ENCODE results near the gene IL10RB. TPM values are rescaled to one million over a fixed set of nuclear protein-coding genes. Genes with fewer than 3 reads are reported as not detected.

IL10RB gene
- total and polyA plus RNA-seq, 2 donors (not counting 1 experiment from before 2014, with no cell fraction given), result 29.3 to 32.5 TPM

DNA sequence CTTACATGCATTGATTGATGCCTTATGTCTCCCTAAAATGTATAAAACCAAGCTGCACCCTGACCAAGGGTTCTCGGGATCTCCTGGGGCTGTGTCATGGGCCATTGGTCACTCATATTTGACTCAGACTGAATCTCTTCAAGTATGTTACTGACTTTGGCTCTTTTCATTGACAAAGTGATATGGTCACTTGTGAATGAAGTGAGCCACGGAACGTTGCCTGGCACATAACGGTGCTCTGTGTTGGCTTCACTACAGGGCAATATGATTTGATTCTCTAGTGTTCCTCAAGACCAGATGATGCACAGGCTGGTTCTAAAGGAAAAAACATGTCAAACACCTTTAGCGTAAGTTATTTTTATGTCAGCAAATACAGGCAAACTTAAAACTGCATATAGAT lies 11.4 kb upstream of the IL10RB start:
- DNase-seq (no peak), ATAC-seq (ENCODE audit: low read depth) (no peak)
- Histone ChIP-seq H3K36me3 (replicated peaks in 1 of 2; ENCODE audit: control extremely low read depth in 1 of 2, control insufficient read depth in 1 of 2, extremely low read depth in 1 of 2, insufficient read depth in 2 of 2, low read length in 1 of 2) (peaks cover 34 to 89% of the 10 kb centered on the region in 2 experiments), H3K27ac (ENCODE audit: low read length in 2 of 2) (peak overlapping the region in 1 of 2 donors; percentile 11), H3K4me1 (ENCODE audit: control insufficient read depth in 2 of 2, insufficient read depth in 2 of 2, low read length in 2 of 2) (no peaks in the 10 kb centered on the region), H3K9me3 (ENCODE audit: control extremely low read depth in 1 of 3, control insufficient read depth in 2 of 3, insufficient read depth in 1 of 3, low read length in 2 of 3) (peaks cover 0 to 14% (median 4%) of the 10 kb centered on the region in 3 donors), H3K79me2 (ENCODE audit: control insufficient read depth, insufficient read depth, low read length) (peaks cover 7% of the 10 kb centered on the region), H2AFZ (ENCODE audit: insufficient read depth, low read depth, low read length, poor library complexity, severe bottlenecking) (no peak overlapping the region), H3K4me3 (ENCODE audit: control extremely low read depth in 1 of 5, extremely low read depth in 1 of 5, insufficient read depth in 1 of 5, low read depth in 2 of 5, low read length in 4 of 5) (no peak overlapping the region), H3K27me3 (replicated peaks in 1 of 4; ENCODE audit: control extremely low read depth in 1 of 4, control insufficient read depth in 3 of 4, insufficient read depth in 4 of 4, low read length in 3 of 4) (no peaks in the 10 kb centered on the region), H3K4me2 (replicated peaks; ENCODE audit: low read depth, low read length, poor library complexity, severe bottlenecking) (no peak overlapping the region), H4K20me1 (ENCODE audit: control insufficient read depth, insufficient read depth, low read length, poor library complexity, severe bottlenecking) (peaks cover 15% of the 10 kb centered on the region), H3K9ac (ENCODE audit: low read length) (no peak overlapping the region)
- Mint-ChIP-seq H3K4me3 (no peak overlapping the region), H3K27me3 (no peaks in the 10 kb centered on the region), H3K9me3 (ENCODE audit: insufficient read depth) (no peaks in the 10 kb centered on the region), H3K27ac (peak overlapping the region; percentile 2), H3K4me1 (peaks cover 7% of the 10 kb centered on the region)
- ChIA-PET POLR2A (no interaction called here), CTCF (interaction anchor here (0.6 to 1.5 kb wide), 3 partner anchors 9 to 190 kb away, joined by 3 to 4 read pairs (median 3); no protein-coding TSS in a partner anchor)
- intact Hi-C loops (cut with micrococcal nuclease), result no loop called here
- TF ChIP-seq EZH2 (IDR thresholded peaks at IDR 0.05; ENCODE audit: borderline replicate concordance, insufficient read depth, low read depth, low read length, poor library complexity, severe bottlenecking), result no peak
- TF ChIP-seq, protein P1, sequence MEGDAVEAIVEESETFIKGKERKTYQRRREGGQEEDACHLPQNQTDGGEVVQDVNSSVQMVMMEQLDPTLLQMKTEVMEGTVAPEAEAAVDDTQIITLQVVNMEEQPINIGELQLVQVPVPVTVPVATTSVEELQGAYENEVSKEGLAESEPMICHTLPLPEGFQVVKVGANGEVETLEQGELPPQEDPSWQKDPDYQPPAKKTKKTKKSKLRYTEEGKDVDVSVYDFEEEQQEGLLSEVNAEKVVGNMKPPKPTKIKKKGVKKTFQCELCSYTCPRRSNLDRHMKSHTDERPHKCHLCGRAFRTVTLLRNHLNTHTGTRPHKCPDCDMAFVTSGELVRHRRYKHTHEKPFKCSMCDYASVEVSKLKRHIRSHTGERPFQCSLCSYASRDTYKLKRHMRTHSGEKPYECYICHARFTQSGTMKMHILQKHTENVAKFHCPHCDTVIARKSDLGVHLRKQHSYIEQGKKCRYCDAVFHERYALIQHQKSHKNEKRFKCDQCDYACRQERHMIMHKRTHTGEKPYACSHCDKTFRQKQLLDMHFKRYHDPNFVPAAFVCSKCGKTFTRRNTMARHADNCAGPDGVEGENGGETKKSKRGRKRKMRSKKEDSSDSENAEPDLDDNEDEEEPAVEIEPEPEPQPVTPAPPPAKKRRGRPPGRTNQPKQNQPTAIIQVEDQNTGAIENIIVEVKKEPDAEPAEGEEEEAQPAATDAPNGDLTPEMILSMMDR (IDR thresholded peaks at IDR 0.05), result no peak
- WGBS (ENCODE audit: insufficient coverage), result 87% methylated on average over 5 of the region's 5 CpGs

DNA sequence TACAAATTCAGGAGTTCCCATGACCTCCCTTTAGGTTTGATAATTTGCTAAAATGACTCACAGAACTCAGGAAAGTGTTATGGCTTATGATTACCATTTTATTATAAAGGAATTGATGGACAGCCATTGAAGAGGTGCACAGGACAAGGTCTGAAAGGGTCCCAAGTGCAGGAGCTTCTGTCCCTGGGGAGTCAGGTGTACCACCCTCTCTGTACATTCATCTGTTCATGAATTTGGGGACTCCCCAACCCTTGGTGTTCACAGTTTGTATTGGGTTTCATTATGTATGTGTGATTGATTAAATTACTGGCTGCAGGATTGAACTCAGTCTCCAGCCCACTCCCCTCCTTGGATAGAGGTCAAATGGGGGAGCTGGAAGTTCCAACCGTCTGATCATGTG lies 10.8 kb upstream of the IL10RB start:
- peaks cover 12% of the 10 kb centered on the region for H3K4me1 Mint-ChIP-seq

More for the DNA sequence above, 10.8 kb upstream of the IL10RB start:
- no peak for DNase-seq
- no peak overlapping the region for H3K4me2 ChIP-seq (replicated peaks; ENCODE audit: low read depth, low read length, poor library complexity, severe bottlenecking)
- no peak overlapping the region for H3K4me3 Mint-ChIP-seq
- peak overlapping the region; percentile 61 for H3K27ac Mint-ChIP-seq
- H3K36me3 ChIP-seq (replicated peaks in 1 of 2; ENCODE audit: control extremely low read depth in 1 of 2, control insufficient read depth in 1 of 2, extremely low read depth in 1 of 2, insufficient read depth in 2 of 2, low read length in 1 of 2), result peaks cover 30 to 82% of the 10 kb centered on the region in 2 experiments
- no peaks in the 10 kb centered on the region for H3K4me1 ChIP-seq (ENCODE audit: control insufficient read depth in 2 of 2, insufficient read depth in 2 of 2, low read length in 2 of 2)
- no peaks in the 10 kb centered on the region for H3K27me3 ChIP-seq (replicated peaks in 1 of 4; ENCODE audit: control extremely low read depth in 1 of 4, control insufficient read depth in 3 of 4, insufficient read depth in 4 of 4, low read length in 3 of 4)
- peaks cover 7% of the 10 kb centered on the region for H3K79me2 ChIP-seq (ENCODE audit: control insufficient read depth, insufficient read depth, low read length)
- WGBS (ENCODE audit: insufficient coverage), result no CpG with 5 or more reads among the region's 1 CpG
- intact Hi-C loops (cut with micrococcal nuclease), result no loop called here
- H3K9ac ChIP-seq (ENCODE audit: low read length), result no peak overlapping the region
- no peak overlapping the region for H2AFZ ChIP-seq (ENCODE audit: insufficient read depth, low read depth, low read length, poor library complexity, severe bottlenecking)
- ATAC-seq (ENCODE audit: low read depth), result no peak
- H3K27ac ChIP-seq (ENCODE audit: low read length in 2 of 2), result peak overlapping the region in 1 of 2 donors; percentile 11
- ChIA-PET POLR2A (no interaction called here), CTCF (interaction anchor here (0.7 to 1.5 kb wide), 5 partner anchors 10 to 73 kb away, joined by 3 to 6 read pairs (median 4); no protein-coding TSS in a partner anchor)
- H4K20me1 ChIP-seq (ENCODE audit: control insufficient read depth, insufficient read depth, low read length, poor library complexity, severe bottlenecking), result peaks cover 15% of the 10 kb centered on the region
- H3K27me3 Mint-ChIP-seq, result no peaks in the 10 kb centered on the region
- no peaks in the 10 kb centered on the region for H3K9me3 Mint-ChIP-seq (ENCODE audit: insufficient read depth)
- TF ChIP-seq EZH2 (IDR thresholded peaks at IDR 0.05; ENCODE audit: borderline replicate concordance, insufficient read depth, low read depth, low read length, poor library complexity, severe bottlenecking), result no peak
- TF ChIP-seq, protein P1 (IDR thresholded peaks at IDR 0.05), result no peak
- peaks cover 0 to 14% (median 4%) of the 10 kb centered on the region in 3 donors for H3K9me3 ChIP-seq (ENCODE audit: control extremely low read depth in 1 of 3, control insufficient read depth in 2 of 3, insufficient read depth in 1 of 3, low read length in 2 of 3)
- H3K4me3 ChIP-seq (ENCODE audit: control extremely low read depth in 1 of 5, extremely low read depth in 1 of 5, insufficient read depth in 1 of 5, low read depth in 2 of 5, low read length in 4 of 5), result no peak overlapping the region
